Measurements from ENCODE around the gene DUSP18.

Gene DUSP18

DNA sequence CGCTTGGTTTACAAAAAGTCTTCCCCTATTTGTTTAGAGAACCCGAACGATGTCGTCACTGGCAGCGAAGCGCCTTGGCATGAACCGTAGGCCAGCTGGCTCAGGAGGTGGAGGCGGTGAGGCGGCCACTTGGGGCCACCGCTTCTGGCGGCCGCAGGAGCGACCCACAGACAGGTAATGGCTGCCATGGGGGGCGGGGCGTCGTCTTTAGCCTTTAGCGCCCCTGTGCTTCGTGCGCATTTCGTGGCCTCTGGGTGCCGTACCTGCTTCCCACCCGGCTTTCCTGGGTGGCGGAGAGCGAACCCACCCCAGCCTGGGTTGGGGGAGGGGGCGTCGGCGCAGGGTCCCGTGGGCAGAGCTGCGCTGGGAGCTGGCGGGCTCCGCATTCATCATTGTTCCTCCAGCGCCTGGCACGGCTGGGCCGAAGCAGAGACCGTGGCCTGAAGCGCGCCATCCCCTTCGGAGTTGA, 26.5 kb upstream of the DUSP18 start:
- in situ Hi-C loops (cut with MboI; ENCODE audit: low sequenced_read_pairs, unreplicated experiment), result no loop called here
- DNase-seq (ENCODE audit: low spot score), result peak; percentile 60
- TF ChIP-seq, protein P1, sequence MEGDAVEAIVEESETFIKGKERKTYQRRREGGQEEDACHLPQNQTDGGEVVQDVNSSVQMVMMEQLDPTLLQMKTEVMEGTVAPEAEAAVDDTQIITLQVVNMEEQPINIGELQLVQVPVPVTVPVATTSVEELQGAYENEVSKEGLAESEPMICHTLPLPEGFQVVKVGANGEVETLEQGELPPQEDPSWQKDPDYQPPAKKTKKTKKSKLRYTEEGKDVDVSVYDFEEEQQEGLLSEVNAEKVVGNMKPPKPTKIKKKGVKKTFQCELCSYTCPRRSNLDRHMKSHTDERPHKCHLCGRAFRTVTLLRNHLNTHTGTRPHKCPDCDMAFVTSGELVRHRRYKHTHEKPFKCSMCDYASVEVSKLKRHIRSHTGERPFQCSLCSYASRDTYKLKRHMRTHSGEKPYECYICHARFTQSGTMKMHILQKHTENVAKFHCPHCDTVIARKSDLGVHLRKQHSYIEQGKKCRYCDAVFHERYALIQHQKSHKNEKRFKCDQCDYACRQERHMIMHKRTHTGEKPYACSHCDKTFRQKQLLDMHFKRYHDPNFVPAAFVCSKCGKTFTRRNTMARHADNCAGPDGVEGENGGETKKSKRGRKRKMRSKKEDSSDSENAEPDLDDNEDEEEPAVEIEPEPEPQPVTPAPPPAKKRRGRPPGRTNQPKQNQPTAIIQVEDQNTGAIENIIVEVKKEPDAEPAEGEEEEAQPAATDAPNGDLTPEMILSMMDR (IDR thresholded peaks at IDR 0.05; ENCODE audit: borderline replicate concordance, control extremely low read depth, extremely low read depth, insufficient read depth, missing control alignments), result no peak

DNA sequence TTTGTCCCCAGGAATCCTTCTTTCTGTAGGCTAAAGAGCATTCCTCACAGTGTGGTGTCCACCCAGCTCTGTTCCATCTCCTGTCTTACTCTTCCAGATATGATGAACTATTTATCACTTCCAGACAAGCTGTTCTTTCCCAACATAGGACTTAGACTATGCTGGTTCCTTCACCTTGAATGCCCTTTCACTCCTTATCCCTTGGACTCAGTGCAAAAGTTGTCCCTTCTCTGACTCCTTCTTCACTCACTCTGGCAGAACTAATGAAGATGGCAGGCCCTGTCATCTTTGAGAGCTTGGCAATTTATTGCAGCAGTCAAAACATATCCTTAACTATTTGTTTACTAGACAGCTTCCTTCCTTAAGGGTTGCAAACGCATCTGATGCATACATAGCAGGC, 23.5 kb upstream of the DUSP18 start:
- in situ Hi-C loops (cut with MboI; ENCODE audit: low sequenced_read_pairs, unreplicated experiment), result no loop called here
- TF ChIP-seq, protein P1 (IDR thresholded peaks at IDR 0.05; ENCODE audit: borderline replicate concordance, control extremely low read depth, extremely low read depth, insufficient read depth, missing control alignments), result no peak
- DNase-seq (ENCODE audit: low spot score), result no peak

DNA sequence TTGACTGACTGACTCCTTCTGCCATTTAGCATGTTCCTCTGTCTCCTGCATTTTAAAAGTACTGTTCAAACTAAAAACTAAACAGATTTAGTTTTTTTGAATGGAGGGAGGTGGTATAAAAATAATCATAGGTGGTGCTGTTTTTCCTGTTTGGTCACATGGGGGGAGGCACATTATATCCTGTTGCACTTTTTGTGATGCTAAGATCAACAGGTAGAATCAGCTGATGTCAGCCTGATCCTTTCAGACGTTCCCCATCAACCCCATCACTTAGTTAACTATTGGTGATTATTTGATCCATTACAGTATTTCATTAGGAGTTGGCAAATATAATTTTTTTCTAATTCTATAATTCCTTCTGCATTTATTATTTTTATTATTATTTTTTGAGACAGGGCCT, 21.9 kb upstream of the DUSP18 start:
- TF ChIP-seq, protein P1 (IDR thresholded peaks at IDR 0.05; ENCODE audit: borderline replicate concordance, control extremely low read depth, extremely low read depth, insufficient read depth, missing control alignments), result no peak
- in situ Hi-C loops (cut with MboI; ENCODE audit: low sequenced_read_pairs, unreplicated experiment), result no loop called here
- DNase-seq (ENCODE audit: low spot score), result no peak

DNA sequence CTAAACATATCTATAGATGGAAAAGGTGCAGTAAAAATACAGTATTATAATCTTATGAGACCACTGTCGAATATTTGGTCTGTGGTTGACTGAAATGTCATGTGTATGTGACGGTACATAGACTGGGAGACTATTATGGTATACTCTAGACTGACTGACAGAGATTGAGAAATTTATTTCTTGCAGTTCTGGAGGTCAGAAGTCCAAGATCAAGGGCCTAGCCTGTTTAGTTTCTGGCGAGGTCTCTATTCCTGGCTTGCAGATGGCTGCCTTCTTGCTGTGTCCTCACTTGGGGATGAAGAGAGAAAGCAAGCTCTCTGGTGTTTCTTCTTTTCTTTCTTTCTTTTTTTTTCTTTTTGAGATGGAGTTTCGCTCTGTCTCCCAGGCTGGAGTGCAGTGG, 19.7 kb upstream of the DUSP18 start:
- in situ Hi-C loops (cut with MboI; ENCODE audit: low sequenced_read_pairs, unreplicated experiment), result no loop called here
- DNase-seq (ENCODE audit: low spot score), result no peak
- TF ChIP-seq, protein P1 (IDR thresholded peaks at IDR 0.05; ENCODE audit: borderline replicate concordance, control extremely low read depth, extremely low read depth, insufficient read depth, missing control alignments), result no peak

DNA sequence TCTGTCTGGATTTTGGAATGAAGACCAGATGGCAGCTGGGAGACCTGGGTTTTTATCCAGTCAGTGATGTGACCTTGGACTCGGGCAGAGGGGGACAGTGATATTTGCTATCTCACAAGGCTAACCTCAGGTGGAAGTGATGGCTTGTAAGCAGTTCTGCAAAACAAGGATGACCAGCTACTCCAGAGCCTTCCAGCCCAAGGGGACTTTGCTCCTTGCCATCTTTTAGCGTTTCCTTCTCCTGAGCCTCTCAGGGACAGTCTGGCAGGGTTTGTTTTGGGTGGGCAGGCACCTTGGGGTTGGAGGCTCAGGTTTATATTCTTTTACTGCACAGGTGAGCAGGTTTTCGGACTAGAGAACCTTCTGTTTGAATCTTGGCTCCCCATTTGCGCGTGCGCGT, 17.5 kb upstream of the DUSP18 start:
- TF ChIP-seq, protein P1 (IDR thresholded peaks at IDR 0.05; ENCODE audit: borderline replicate concordance, control extremely low read depth, extremely low read depth, insufficient read depth, missing control alignments), result no peak
- in situ Hi-C loops (cut with MboI; ENCODE audit: low sequenced_read_pairs, unreplicated experiment), result no loop called here
- DNase-seq (ENCODE audit: low spot score), result no peak

DNA sequence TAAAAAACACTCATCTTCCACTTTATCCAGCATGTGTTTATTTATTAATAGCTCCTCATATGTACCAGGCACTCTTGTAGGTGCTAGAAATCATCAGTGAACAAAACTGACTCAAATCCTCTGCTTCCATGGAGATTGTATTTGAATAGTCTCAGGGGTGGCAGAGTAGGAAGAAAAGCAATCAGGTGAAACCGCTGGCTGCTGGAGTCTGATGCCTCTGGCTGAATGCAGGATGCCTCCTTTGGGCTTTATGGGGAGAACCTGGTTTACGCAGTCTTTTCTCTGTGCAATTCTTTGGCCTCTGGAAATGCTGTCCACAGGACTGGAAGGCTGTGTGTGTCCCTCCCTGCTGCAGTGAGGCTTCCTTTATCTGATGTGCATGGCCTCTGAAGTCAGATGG, 14.2 kb upstream of the DUSP18 start:
- TF ChIP-seq, protein P1 (IDR thresholded peaks at IDR 0.05; ENCODE audit: borderline replicate concordance, control extremely low read depth, extremely low read depth, insufficient read depth, missing control alignments), result no peak
- no peak for DNase-seq (ENCODE audit: low spot score)
- in situ Hi-C loops (cut with MboI; ENCODE audit: low sequenced_read_pairs, unreplicated experiment), result no loop called here
